Fibroblast of lung (primary cell): ENCODE results near the gene NDUFS1. TPM values are rescaled to one million over a fixed set of nuclear protein-coding genes. Genes with fewer than 3 reads are reported as not detected.

Experiments
- DNase-seq, 2 donors: peaks; one replicate each; pipeline versions ENCODE4 v3.0.0 to v3.0.0-alpha.2; 2010; ENCODE audit warnings: low read depth in 2 of 2
- H2AFZ ChIP-seq: 2 replicates; pipeline ENCODE4 v1.5.1; 2012; ENCODE audit warnings: low read length, control low read depth, inconsistent platforms
- H3K27ac ChIP-seq: 2 replicates; pipeline ENCODE4 v1.5.1; 2011; ENCODE audit warnings: low read length, control low read depth; ENCODE audit not compliant: insufficient read depth
- H3K27me3 ChIP-seq: 2 replicates; pipeline ENCODE4 v1.5.1; 2011; ENCODE audit warnings: mild to moderate bottlenecking, low read length; ENCODE audit not compliant: control insufficient read depth, insufficient read depth
- H3K36me3 ChIP-seq: 2 replicates; pipeline ENCODE4 v1.5.1; 2011; ENCODE audit warnings: low read length; ENCODE audit not compliant: control insufficient read depth, insufficient read depth
- H3K4me1 ChIP-seq: 2 replicates; pipeline ENCODE4 v1.5.1; 2011; ENCODE audit warnings: low read length; ENCODE audit not compliant: control insufficient read depth, insufficient read depth; ENCODE audit errors: extremely low read depth
- H3K4me2 ChIP-seq: 2 replicates; pipeline ENCODE4 v1.5.1; 2011; ENCODE audit warnings: low read length, control low read depth; ENCODE audit not compliant: insufficient read depth; ENCODE audit errors: extremely low read depth
- H3K4me3 ChIP-seq, 4 experiments: fragments of 200-600 bp in 1 of 4; sonication (generic) in 1 of 4; replicated peaks in 1 of 4; 2 replicates each; pipeline ENCODE4 v1.5.1; 2011 to 2016; ENCODE audit warnings: low read length in 4 of 4, low read depth in 3 of 4, mild to moderate bottlenecking in 3 of 4, control low read depth in 2 of 4, inconsistent platforms in 1 of 4, mixed read lengths in 1 of 4; ENCODE audit not compliant: insufficient read depth in 1 of 4; ENCODE audit errors: control extremely low read depth in 1 of 4
- H3K79me2 ChIP-seq: 2 replicates; pipeline ENCODE4 v1.5.1; 2012; ENCODE audit warnings: mild to moderate bottlenecking, low read length, inconsistent platforms; ENCODE audit not compliant: control insufficient read depth, insufficient read depth
- H3K9ac ChIP-seq: 2 replicates; pipeline ENCODE4 v1.5.1; 2011; ENCODE audit warnings: mild to moderate bottlenecking, low read length, control low read depth; ENCODE audit not compliant: insufficient read depth
- H3K9me3 ChIP-seq: 2 replicates; pipeline ENCODE4 v1.5.1; 2012; ENCODE audit warnings: low read depth, low read length; ENCODE audit not compliant: control insufficient read depth, insufficient read depth
- H4K20me1 ChIP-seq: 2 replicates; pipeline ENCODE4 v1.5.1; 2011; ENCODE audit warnings: low read length; ENCODE audit not compliant: control insufficient read depth, insufficient read depth; ENCODE audit errors: extremely low read depth
- CTCF ChIP-seq, 2 donors: IDR thresholded peaks in 1 of 2; conservative IDR thresholded peaks in 1 of 2; 1 replicate in 1 of 2; 2 replicates in 1 of 2; pipeline ENCODE4 v1.5.1; 2011 to 2012; ENCODE audit warnings: low read length in 2 of 2, control low read depth in 1 of 2, inconsistent platforms in 1 of 2, low read depth in 1 of 2, mild to moderate bottlenecking in 1 of 2
- EZH2 ChIP-seq: IDR thresholded peaks from 2 replicates; pipeline ENCODE4 v1.5.1; 2012; ENCODE audit warnings: low read length, control low read depth, mild to moderate bottlenecking; ENCODE audit errors: missing control alignments
- polyA plus RNA-seq, 2 donors: library from polyadenylated mRNA; depleted of rRNA in 1 of 2; stranded (reverse) in 1 of 2; unstranded in 1 of 2; fragments of >200 nt; gene quantifications; 2 replicates each; pipeline ENCODE4 v1.2.1, GENCODE V29; 2011 to 2012; ENCODE audit warnings: missing spikeins in 1 of 2
- total RNA-seq: library from RNA; depleted of rRNA; stranded (reverse); fragments of >200 nt; gene quantifications from 2 replicates; pipeline ENCODE4 v1.2.1, GENCODE V29; 2014

The NDUFS1 gene
- total and polyA plus RNA-seq, 2 donors (not counting 1 experiment from before 2014, with no cell fraction given), result 128 to 133 TPM

- Histone ChIP-seq H3K27ac (no peak overlapping the region), H3K36me3 (no peaks in the 10 kb centered on the region), H3K9ac (no peak overlapping the region), H2AFZ (no peak overlapping the region), H4K20me1 (no peaks in the 10 kb centered on the region), H3K9me3 (no peaks in the 10 kb centered on the region), H3K4me2 (no peak overlapping the region), H3K79me2 (no peaks in the 10 kb centered on the region), H3K27me3 (no peaks in the 10 kb centered on the region), H3K4me3 (no peak overlapping the region), H3K4me1 (no peaks in the 10 kb centered on the region)
- no peak for TF ChIP-seq CTCF (conservative IDR thresholded peaks at IDR 0.05 in 1 of 2, IDR thresholded peaks at IDR 0.05 in 1 of 2; ENCODE audit: low read depth in 1 of 2, low read length in 2 of 2)
- no peak for TF ChIP-seq EZH2
- DNase-seq, result no peak
Measured at GRCh38 chr2:206201075-206201848, 42.0 kb upstream of the NDUFS1 start.

DNA sequence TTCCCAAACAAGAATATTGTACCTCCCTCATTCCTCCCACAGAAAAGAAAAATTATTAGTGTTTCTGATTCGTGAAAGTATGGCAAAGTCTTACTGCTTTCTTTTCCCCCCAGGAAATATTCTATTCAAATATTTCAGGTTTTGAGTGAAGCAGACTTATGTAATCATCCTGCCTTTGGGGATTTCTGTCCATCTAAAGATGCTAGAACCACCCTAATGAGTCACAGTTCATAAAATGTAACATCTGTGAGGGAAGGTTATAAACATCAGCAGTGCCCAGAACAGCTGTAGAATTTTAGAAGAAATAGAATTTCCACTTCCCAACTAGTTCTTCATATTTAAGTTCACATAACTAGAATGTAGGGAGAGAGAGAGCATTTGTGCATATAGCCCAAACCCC, 39.4 kb upstream of the NDUFS1 start:
- H4K20me1 ChIP-seq, result no peaks in the 10 kb centered on the region
- H3K9me3 ChIP-seq, result no peaks in the 10 kb centered on the region
- no peak overlapping the region for H3K4me2 ChIP-seq
- H3K9ac ChIP-seq, result no peak overlapping the region
- no peaks in the 10 kb centered on the region for H3K27me3 ChIP-seq
- DNase-seq, result peak in 1 of 2 donors; percentile 77
- no peak overlapping the region for H2AFZ ChIP-seq
- H3K4me1 ChIP-seq, result no peaks in the 10 kb centered on the region
- no peaks in the 10 kb centered on the region for H3K36me3 ChIP-seq
- H3K79me2 ChIP-seq, result no peaks in the 10 kb centered on the region
- H3K4me3 ChIP-seq, result no peak overlapping the region
- no peak for TF ChIP-seq EZH2
- TF ChIP-seq CTCF (conservative IDR thresholded peaks at IDR 0.05 in 1 of 2, IDR thresholded peaks at IDR 0.05 in 1 of 2; ENCODE audit: low read depth in 1 of 2, low read length in 2 of 2), result no peak
- H3K27ac ChIP-seq, result no peak overlapping the region

DNA sequence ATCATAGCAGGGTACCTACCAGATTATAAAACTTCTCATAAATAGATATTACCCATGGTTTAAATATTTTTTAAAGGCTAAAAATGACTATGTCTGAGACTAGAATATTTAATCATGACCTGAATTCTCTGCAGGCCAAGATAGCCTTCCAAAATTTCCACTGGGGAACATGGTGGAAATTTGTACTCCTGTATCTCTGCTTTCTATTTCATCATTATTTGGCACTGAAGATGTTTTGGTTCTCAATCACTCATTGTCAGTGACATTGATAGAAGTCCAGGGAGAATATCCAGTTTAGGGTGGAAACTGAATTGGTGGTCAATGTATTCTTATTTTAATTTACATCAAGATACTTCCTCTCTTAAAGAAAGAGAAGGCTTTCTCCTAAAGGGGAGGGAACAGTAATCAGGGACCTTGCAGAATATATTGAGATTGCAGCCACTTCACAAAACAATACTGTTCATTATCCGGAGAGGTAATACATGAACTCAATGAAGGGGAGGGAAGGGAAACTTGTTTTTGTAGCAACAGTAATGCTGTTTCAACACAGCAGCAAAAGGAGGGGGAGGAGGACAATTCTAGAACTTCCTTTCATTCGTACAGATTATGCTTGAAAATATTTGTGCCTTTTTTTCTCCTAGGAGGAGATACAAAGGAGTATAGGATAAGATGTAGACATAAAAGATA, 34.6 kb upstream of the NDUFS1 start:
- TF ChIP-seq CTCF (conservative IDR thresholded peaks at IDR 0.05 in 1 of 2, IDR thresholded peaks at IDR 0.05 in 1 of 2; ENCODE audit: low read depth in 1 of 2, low read length in 2 of 2) (no peak), EZH2 (no peak)
- DNase-seq, result no peak
- H3K27me3 ChIP-seq, result no peaks in the 10 kb centered on the region
- H2AFZ ChIP-seq, result no peak overlapping the region
- H3K36me3 ChIP-seq, result no peaks in the 10 kb centered on the region
- no peaks in the 10 kb centered on the region for H3K79me2 ChIP-seq
- H3K27ac ChIP-seq, result no peak overlapping the region
- H3K9me3 ChIP-seq, result no peaks in the 10 kb centered on the region
- no peaks in the 10 kb centered on the region for H3K4me1 ChIP-seq
- H3K9ac ChIP-seq, result no peak overlapping the region
- no peaks in the 10 kb centered on the region for H4K20me1 ChIP-seq
- no peak overlapping the region for H3K4me3 ChIP-seq
- no peak overlapping the region for H3K4me2 ChIP-seq
